ENCODE results near the gene ADPRS.

ADPRS gene

GRCh38 chr1:36135330-36135667, 46.6 kb downstream of the ADPRS start:
- TF ChIP-seq CTCF (IDR thresholded peaks at IDR 0.05; ENCODE audit: low read depth, low read length) = no peak
- no peak overlapping the region for H3K4me3 ChIP-seq (ENCODE audit: low read depth, low read length)

GRCh38 chr1:36135796-36136195, 47.1 kb downstream of the ADPRS start:
- no peak for TF ChIP-seq CTCF (IDR thresholded peaks at IDR 0.05; ENCODE audit: low read depth, low read length)
- H3K4me3 ChIP-seq (ENCODE audit: low read depth, low read length) = no peak overlapping the region

- no peak for TF ChIP-seq CTCF (IDR thresholded peaks at IDR 0.05; ENCODE audit: low read depth, low read length)
- no peak overlapping the region for H3K4me3 ChIP-seq (ENCODE audit: low read depth, low read length)
These were observed 47.8 kb downstream of the ADPRS start for GRCh38 chr1:36136535-36136934.

GRCh38 chr1:36137226-36137625, 48.5 kb downstream of the ADPRS start:
- no peak overlapping the region for H3K4me3 ChIP-seq (ENCODE audit: low read depth, low read length)
- no peak for TF ChIP-seq CTCF (IDR thresholded peaks at IDR 0.05; ENCODE audit: low read depth, low read length)

GRCh38 chr1:36137776-36138175, 49.1 kb downstream of the ADPRS start:
- TF ChIP-seq CTCF (IDR thresholded peaks at IDR 0.05; ENCODE audit: low read depth, low read length) = no peak
- H3K4me3 ChIP-seq (ENCODE audit: low read depth, low read length) = no peak overlapping the region

GRCh38 chr1:36139521-36139920, 50.8 kb downstream of the ADPRS start:
- H3K4me3 ChIP-seq (ENCODE audit: low read depth, low read length) = no peak overlapping the region
- TF ChIP-seq CTCF (IDR thresholded peaks at IDR 0.05; ENCODE audit: low read depth, low read length) = no peak

GRCh38 chr1:36142121-36142520, 53.4 kb downstream of the ADPRS start:
- TF ChIP-seq CTCF (IDR thresholded peaks at IDR 0.05; ENCODE audit: low read depth, low read length) = no peak
- H3K4me3 ChIP-seq (ENCODE audit: low read depth, low read length) = no peak overlapping the region

All from WI38 (cell line).